Right lobe of liver (tissue), 4 donors: ENCODE data around the gene SLC39A11.

Source experiments
- POLR2A ChIP-seq: fragments of 450-650 bp; IDR thresholded peaks from one replicate; pipeline ENCODE4 v1.6.1; 2017; ENCODE audit warnings: antibody characterized with exemption, mild to moderate bottlenecking
- TF ChIP-seq, protein P1 (sequence below), 4 donors: fragments of 200-600 bp in 3 of 4; fragments of 450-650 bp in 1 of 4; IDR thresholded peaks; one replicate each; pipeline versions ENCODE4 v1.5.1 to v1.8.0; 2016 to 2022; ENCODE audit warnings: antibody characterized with exemption in 4 of 4, mild to moderate bottlenecking in 2 of 4
- donor health status: DM: no; HTN: no; CAD: no.
- donor health status: DM: no; HTN: no; CAD: no.
- donor health status: DM: no; HTN: yes; CAD: no.

DNA sequence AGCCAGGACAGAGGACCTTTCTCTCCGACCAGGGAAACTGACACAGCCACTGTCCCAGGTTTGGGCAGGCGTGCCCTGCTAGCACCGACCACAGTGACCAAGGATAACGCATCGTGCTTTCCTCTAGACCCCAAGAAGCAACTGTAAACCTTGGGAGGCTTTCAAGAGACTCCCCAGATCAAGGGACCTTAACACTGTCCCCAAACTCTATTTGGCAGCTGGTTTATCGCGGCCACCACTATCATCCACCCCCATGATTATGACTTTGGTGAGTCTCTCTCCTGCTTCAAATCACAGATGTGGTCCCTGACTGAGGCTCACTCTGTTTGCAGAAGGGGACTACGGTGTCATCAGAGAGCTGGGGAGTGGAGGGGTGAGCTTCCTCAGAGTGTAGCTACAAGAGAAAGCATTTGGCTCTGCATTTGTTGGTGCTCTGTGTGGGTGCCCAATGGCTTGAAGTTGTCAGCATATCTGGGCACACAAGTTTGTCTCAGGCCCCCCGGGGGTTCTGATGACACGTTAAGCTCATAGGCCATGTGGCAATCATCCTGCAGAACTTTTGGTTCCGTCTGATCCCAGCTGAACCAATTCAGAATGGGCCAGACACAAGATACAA, 408.0 kb downstream of the SLC39A11 start:
- TF ChIP-seq, protein P1, sequence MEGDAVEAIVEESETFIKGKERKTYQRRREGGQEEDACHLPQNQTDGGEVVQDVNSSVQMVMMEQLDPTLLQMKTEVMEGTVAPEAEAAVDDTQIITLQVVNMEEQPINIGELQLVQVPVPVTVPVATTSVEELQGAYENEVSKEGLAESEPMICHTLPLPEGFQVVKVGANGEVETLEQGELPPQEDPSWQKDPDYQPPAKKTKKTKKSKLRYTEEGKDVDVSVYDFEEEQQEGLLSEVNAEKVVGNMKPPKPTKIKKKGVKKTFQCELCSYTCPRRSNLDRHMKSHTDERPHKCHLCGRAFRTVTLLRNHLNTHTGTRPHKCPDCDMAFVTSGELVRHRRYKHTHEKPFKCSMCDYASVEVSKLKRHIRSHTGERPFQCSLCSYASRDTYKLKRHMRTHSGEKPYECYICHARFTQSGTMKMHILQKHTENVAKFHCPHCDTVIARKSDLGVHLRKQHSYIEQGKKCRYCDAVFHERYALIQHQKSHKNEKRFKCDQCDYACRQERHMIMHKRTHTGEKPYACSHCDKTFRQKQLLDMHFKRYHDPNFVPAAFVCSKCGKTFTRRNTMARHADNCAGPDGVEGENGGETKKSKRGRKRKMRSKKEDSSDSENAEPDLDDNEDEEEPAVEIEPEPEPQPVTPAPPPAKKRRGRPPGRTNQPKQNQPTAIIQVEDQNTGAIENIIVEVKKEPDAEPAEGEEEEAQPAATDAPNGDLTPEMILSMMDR (IDR thresholded peaks at IDR 0.05) = no peak
- no peak for TF ChIP-seq POLR2A
